Left lobe of liver (tissue), 2 donors: ENCODE results near the gene GDAP2. TPM values are rescaled to one million over a fixed set of nuclear protein-coding genes. Genes with fewer than 3 reads are reported as not detected.
"Not testable (repeated sequence)": the region's sequence is repeated elsewhere in the genome, so short reads cannot be mapped to it uniquely, and the experiment has no call there.

Experiments
- ATAC-seq: fragments of 200-7000 bp; cut with Tn5 transposase; one replicate; pipeline ENCODE4 v1.9.1; 2020; ENCODE audit warnings: mild to moderate bottlenecking, moderate library complexity
- DNase-seq: peaks from one replicate; pipeline ENCODE4 v3.0.0-alpha.2; 2020; ENCODE audit warnings: low spot score
- total RNA-seq: library from RNA; stranded (reverse); gene quantifications from one replicate; pipeline ENCODE4 v1.2.1, GENCODE V29; 2021
- donor health status: DM: no; HTN: no; CAD: no; lungs with moderate emphysema.
- donor health status: DM: no; HTN: yes; CAD: no.

GDAP2 gene
- total RNA-seq, 1 donor from 2014 or later, result 13.7 TPM

DNA sequence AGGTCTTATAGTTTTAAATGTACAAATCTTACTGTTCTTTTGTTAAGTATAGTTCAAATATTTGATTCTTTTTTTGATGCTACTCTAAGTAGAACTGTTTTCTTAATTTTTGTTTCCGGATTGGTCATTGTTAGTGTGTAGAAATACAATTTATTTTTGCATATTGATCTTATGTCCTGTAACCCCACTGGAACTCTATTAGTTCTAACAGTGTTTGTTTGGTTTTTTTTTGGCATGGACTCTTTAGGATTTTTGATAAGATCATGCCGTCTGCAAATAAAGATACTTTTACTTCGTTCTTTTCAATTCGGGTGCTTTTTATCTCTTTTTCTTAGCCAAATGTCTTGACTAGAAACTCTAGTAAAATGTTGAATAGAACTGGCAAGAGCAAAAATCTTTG, 26.5 kb downstream of the GDAP2 start:
- peak; percentile 29 for ATAC-seq

DNA sequence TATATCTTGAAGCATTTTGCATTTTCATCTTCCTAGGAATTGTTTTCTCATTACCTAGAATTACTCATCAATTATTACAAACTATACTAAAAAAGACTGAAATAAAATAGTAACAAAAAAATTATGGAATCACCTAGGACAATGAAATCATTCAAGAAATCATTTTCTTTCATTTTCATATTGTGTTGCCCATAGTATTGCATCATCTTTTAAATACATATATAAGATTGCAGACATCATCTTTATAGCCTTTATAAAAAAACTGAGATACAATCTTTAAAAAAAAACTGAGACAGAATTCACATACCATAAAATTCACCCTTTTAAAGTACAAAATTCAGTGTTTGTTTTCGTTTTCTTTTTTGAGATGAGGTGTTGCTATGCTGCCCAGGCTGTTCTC, 29.6 kb downstream of the GDAP2 start:
- DNase-seq (no peak), ATAC-seq (no peak)

More for the DNA sequence above, 26.5 kb downstream of the GDAP2 start:
- DNase-seq, result no peak

DNA sequence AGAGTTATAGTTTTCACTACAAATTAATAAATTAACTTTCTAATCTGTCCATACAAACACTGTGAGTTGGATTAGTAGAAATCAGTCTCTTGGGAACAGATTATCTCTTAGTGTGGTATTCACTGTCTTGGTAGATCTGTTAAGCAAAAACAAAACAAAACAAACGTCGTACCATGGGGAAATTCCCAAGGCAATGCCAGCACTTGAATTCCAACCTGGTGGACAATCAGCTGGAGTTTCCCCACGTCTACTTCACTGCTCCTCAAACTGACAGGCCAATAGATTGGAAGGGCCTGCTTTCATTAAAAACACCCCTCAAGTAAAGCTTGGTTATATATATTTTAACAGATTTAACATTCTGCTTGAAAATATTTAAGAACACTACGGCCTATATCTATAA, 31.9 kb downstream of the GDAP2 start:
- DNase-seq (no peak), ATAC-seq (no peak)

DNA sequence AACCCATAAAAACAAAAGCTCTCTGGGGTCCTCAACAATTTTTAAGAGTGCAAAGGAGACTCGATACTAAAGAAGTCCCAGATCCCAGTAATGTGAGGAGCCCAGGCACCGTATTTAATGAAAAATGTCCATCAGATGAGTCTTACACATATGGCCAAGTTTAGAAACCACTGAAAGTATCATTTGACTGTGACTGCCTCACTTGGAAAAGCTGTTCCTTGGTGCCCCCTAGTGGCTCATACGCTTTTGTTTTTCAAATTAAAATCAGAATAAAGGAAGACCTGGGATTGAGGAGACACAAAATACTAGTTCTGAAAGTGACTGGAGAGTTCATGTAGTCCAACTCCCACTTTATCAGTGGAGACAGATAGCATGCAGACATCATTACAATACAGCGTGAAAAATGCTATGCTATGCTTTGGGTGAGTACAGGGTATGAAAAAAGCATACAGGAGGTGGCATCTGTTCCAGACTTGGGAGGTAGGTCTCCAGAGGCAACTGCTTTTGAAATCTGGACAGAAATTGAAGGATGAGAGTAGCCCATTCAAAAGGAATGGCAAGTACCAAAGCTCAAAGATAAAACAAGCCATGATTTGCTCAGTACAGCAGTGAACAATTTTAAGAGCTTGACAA, 33.8 kb downstream of the GDAP2 start:
- ATAC-seq (peak; percentile 87), DNase-seq (peak; percentile 49)

DNA sequence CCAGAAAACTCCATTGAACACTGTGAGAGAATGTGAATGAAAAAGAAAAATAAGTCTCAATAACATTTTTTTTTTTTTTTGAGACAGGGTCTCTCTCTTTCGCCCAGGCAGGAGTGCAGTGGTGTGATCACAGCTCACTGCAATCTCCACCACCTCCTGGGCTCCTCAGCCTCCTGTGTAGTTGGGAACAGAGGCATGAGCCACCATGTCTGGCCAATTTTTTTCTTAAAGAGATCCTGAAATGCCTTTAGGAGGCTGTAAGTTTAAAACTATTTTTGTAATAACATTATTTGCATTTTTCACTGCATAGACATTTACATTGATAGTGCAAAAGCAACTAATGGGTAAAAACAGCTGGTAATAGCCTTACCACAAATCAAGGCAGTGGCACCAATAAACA, 35.3 kb downstream of the GDAP2 start:
- ATAC-seq, result no peak
- no peak for DNase-seq

DNA sequence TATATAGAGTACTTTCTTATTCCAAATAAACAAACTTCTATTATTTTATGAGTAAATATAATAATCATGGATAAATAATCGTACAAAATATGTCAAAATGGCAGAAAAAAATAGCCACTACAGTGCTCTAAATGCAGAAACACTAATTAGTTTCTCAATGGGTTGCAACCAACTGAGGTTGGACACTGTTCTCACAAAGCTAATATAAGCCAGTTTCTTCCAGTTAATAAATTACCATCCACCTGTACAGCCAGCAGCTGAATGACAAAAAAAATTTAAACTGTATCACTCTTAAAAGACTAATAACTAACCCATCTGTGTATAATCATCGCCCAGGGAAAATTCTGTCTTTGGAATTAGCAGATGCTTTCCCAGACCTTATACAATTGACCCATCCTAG, 36.9 kb downstream of the GDAP2 start:
- ATAC-seq (peak; percentile 81), DNase-seq (no peak)

DNA sequence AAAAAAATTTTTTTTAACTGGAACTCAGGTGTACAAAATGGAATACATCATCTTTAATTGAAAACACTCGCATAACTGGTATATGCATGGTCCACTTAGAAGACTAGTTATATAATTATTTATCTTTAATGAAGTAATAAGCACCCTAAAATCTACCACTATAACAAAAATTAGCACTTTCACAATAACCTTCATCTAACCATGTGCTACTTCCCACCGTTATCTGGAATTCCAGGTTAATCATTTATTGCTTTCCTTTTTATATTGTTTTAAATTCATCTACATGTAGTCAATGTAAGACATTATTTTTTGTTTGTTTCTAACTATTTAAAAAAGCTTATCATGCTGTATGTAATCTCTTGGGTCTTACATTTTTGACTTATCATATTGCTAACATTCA, 39.0 kb downstream of the GDAP2 start:
- DNase-seq (no peak), ATAC-seq (no peak)

DNA sequence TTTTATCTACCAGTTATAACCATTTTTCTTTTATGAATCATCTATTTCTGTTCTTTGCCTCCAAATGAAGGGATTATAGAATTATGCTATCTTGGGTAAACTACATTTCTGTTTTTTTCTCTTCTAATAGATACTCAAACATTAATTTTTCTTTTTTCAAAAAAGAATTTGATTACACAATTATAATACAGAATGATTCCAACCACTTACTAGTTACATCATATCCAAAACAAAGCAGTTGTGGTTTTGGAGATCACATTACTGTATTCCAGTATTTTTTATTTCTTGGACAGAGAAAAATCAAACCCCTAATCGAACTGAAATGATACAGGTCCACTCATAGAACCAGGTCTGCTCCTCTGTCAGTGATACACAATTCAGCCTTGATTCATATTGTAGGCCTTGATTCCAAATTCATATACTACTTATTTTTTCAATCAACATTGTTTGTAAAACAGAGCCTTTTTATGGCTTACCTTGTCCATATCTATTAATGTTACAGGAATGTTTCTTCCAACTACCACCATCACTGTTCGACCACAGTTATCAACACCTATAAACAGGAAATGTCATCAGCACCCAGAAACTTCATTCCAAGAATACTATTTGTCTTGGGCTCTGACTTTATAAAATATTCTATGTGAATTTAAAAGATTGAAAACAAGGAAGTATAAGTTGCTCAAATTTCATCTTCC, 43.2 kb downstream of the GDAP2 start:
- ATAC-seq, result no peak
- DNase-seq, result no peak

DNA sequence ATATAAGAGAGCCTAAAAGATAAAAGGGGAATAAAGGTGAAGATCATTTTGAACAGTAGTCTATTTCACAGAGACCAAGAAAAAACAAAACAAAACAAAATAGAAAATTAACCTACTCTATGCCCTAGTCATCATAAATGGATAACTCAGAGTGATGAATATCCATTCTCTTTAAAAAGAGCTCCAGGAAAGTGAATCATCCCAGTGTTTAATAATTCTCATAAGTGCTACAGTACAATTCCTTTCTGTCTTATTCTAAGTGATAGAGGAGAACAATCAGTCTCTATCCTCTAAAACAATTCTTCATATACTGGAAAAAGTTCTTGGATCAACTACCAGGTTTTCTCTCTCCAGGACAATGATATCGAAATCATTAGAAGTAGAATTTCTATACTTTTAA, 45.8 kb downstream of the GDAP2 start:
- DNase-seq (no peak), ATAC-seq (no peak)

DNA sequence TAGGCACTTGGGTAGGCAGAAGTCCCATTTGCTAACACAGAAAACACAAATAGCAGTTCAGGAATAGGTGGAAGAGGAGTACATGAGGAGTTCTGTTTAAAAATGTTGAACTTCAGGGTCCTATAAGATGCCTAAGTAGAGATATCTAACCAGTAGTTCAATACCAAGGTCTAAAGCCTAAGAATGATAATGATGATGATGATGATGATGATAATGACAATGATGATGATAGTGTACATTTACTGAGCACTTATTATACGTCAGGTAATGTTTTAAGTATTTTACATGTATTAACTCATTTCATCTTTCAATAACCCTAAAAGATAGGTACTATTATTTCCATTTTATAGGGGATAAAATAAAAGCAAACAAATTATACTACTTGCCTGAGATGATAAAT, 50.1 kb downstream of the GDAP2 start:
- ATAC-seq (no peak), DNase-seq (no peak)

DNA sequence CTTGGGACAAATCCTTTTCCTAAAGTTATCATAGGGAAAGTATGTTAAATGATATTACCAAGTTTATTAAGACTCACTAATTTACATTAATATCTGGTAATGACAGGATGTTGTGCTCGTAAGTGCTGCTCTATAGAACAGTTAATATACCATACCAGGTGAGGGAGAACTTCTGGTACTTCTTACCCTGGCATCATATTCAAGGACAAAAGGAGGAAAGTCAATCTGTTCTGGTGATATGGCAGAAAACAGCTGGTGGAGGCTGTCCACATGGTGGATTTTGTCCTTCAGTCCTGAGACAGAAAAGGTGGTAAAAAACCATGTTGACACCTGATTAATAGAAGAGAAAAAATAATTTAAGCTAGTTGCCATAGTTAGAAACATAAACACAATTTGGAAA, 51.6 kb downstream of the GDAP2 start:
- ATAC-seq (no peak), DNase-seq (no peak)

DNA sequence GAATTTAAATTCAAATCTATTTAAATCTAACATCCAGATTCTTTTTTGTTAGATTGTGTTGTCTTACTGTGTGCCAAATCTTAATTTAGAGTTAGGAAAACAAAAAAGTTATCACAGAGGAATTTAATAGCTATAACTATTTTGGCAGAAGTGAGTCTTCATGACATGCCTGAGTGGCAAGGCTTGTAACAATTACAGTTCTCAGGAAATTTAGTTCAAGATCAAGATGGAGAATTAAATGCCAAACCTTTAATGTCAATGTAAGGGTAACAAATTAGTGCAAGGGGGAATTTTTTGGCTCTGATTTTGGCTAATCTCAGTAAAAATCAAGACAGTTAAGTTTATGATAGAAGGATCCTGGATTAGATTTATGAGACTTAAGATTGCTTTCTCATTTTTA, 58.4 kb downstream of the GDAP2 start:
- DNase-seq (no peak), ATAC-seq (no peak)

DNA sequence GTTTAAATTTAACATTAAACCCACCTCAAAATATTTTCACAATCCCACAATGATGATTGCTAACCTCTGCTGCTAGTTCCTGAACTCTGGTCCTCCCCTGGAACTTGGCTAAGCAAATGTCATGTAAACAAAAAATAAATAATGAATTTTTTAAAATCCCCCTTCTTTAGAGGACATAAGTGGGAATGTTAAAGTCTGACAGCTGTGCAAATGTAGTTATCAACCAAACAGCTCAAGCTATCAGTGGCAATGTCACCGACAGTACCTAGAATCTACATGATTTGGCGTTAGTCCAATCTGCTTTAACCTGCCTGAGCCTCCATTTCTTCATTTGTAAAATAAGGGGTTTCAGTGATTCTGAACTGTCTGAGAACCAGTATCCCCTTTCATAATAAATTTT, 67.7 kb downstream of the GDAP2 start:
- ATAC-seq, result no peak
- no peak for DNase-seq

DNA sequence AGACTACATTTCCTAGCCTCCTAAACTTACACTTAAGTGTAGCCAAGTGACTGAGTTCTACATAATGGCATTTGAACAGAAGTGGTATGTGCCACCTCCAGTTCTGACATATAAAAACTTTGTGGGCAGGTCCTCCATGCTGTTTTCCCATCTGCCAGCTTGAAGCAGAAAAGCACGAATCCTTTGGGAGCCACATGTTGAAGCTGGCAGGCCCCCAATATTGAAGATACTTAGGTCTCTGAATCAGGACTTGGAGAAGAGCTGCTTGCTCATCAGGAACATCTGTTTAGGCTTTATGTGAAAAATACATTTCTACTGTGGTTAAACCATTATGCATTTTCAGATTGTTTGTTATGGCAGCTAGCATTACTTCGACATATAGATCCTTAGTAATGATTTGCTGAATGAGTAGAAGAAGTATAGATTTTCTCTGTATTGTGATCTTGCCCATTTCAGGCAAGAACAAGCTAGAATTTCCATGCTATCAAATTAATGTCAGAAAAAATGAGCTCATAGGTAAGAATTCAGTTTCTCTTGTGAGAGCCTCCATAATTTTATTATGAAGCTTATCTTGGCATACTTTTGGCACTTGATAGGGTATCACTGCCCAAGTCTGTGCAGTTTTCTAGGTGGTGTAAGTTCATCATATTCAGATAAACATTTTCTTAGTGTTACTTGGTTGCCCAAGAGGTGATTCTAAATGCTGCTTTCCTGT, 68.4 kb downstream of the GDAP2 start:
- no peak for DNase-seq
- ATAC-seq, result no peak

DNA sequence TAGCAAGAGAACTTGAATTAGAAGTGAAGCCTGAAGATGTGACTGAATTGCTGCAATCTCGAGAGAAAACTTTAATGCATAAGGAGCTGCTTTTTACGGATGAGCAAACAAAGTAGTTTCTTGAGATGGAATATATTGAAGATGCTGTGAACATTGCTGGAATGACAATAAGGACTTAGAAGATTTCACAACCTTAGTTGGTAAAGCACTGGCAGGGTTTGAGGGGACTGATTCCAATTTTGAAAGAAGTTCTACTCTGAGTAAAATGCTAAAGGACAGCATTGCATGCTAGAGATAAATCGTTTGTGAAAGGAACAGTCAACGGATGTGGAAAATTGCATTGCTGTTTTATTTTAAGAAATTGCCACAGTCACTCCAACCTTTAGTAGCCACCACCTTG, 69.5 kb downstream of the GDAP2 start:
- DNase-seq (no peak), ATAC-seq (no peak)

DNA sequence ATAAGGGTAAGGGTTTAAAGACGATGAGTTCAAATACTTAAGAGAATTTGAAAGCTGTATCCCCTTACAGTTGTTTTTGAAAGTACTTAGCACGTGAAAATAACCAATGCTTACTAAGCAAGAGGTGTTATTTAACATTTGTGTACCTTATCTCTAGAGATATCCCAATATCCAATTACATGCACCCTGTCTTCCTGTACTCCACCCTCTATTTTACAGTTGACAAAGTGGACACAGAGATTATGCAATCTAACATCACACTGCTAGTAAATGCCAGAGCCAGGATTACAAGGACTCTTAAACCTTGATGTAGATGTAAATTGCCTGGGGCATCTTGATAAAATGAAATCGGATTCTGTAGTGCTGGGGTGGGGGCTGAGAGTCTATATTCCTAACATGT, 72.0 kb downstream of the GDAP2 start:
- DNase-seq (no peak), ATAC-seq (peak; percentile 60)

DNA sequence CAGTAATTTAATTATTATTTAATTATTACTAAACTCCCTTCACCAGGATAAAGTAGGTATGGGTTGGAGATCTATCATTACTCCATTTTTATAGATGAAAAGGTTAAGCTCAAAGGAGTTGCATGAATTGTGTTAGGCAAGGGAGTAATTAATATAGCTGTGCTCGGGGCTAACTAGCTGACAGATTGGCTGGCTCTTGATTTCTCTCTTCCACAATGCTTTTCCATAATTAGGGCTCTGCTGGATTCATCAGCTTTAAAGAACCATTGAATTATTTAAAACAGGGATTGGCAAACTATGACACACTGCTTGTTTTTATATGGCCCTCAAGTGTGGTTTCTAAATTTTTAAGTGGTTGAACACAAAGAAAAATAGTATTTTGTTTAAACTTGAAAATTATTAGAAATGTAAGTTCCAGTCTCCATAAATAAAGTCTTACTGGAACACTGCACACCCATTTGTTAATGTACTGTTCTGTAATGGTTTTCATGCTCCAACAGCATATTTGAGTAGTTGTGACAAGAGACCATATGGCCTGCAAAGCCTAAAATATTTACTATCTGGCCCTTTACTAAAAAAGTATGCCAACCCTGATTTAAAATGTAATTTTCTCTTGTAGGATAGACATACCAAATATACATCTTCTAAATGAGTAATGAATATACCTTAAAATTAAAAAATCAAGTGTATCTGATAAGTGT, 76.4 kb downstream of the GDAP2 start:
- ATAC-seq (no peak), DNase-seq (no peak)

DNA sequence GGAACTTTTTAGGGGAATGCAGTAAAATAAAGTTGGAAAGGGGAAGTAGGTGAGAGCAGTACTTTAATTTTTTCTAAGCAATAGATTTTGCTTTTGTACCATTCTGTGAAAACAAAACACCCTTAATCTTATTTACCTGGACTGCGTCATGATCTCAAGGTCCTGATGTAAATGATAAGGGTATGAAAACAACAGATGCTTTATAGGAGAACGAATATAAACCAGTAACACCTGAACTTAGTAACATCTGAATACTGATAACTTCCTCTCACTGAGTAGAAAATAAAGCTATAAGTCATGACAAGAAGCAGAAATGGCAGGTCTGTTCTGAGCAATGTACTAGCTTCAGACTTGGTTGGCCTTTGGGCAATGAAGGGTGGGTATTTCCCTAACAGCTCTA, 77.7 kb downstream of the GDAP2 start:
- DNase-seq, result no peak
- no peak for ATAC-seq

DNA sequence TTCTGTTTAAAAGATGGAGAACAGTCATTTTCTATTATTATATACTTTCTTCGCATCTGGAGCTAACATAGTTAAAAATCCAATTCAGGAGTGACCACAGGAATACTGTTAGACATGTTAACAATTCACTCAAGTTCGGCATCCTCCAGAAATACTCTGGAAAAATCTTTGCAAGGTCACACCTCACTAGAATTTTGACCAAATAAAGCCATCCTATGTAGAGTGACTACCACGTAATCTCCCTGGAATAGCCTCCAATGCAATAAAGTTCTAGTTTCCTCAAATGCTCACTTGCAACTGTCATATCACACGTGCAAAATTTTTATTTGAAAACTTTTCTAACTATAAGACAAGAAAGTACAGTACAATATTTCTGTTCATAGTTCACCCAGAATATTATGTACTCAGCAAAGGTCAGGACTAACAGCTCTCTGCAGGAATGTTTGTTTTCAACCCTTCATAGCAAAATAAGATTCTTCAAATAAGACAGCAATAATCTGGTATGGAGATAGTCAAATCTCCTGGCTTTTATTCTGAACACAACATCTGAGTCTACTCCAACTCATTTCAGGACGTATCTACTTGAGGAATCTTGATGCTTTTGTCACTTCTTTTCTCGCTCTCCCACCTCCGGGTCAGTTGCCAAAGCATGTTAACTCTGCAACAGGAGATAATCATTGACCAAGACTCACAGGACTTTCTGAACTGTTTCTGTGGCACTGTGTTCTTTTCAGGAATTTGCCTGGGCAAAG, 82.6 kb downstream of the GDAP2 start:
- peak; percentile 88 for ATAC-seq
- no peak for DNase-seq

DNA sequence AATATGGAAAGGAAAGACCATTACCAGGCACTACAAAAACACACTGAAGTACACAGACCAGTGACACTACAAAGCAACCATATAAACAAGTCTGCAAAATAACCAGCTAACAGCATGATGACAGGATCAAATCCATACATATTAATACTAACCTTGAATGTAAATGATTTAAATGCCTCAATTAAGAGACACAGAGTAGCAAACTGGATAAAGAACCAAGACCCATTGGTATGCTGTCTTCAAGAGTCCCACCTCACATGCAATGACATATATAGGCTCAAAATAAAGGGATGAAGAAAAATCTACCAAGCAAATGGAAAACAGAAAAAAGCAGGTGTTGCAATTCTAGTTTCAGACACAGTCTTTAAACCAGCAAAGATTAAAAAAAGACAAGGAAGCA, 84.9 kb downstream of the GDAP2 start:
- ATAC-seq, DNase-seq: not testable (repeated sequence)

DNA sequence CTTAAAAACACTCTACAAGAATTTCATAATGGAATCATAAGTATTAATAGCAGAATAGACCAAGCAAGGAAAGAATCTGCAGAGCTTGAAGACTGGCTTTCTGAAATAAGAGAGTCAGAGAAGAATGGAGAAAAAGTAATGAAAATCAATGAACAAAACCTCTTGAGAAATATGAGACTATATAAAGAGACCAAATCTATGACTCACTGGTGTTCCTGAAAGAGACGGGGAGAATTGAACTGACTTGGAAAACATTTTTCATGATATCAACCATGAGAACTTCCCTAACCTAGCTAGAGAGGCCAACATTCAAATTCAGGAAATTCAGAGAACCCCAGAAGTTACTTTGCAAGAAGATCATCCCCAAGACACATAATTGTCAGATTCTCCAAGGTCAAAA, 85.6 kb downstream of the GDAP2 start:
- DNase-seq, result no peak
- no peak for ATAC-seq
